Pons (tissue), 1 donor: ENCODE data around the gene CCDC88C.
"Not testable (repeated sequence)": the region's sequence is repeated elsewhere in the genome, so short reads cannot be mapped to it uniquely, and the experiment has no call there.

Experiments
- DNase-seq: peaks from one replicate; pipeline ENCODE4 v3.0.0-alpha.2; 2016; ENCODE audit warnings: low spot score

The CCDC88C gene

GRCh38 chr14:91243074-91243471 lies 174.5 kb downstream of the CCDC88C start:
- DNase-seq, result no peak

GRCh38 chr14:91242635-91243034 lies 175.0 kb downstream of the CCDC88C start:
- DNase-seq, result no peak

- DNase-seq, result peak; percentile 82
Measured at GRCh38 chr14:91241863-91242262, 175.8 kb downstream of the CCDC88C start.

GRCh38 chr14:91238661-91239060 lies 179.0 kb downstream of the CCDC88C start:
- no peak for DNase-seq

- DNase-seq, result no peak
Measured at GRCh38 chr14:91238085-91238484, 179.5 kb downstream of the CCDC88C start.

- DNase-seq, result no peak
Measured at GRCh38 chr14:91237219-91237618, 180.4 kb downstream of the CCDC88C start.

- DNase-seq, result no peak
Measured at GRCh38 chr14:91235841-91236240, 181.8 kb downstream of the CCDC88C start.

- DNase-seq, result no peak
Measured at GRCh38 chr14:91234791-91235114, 182.9 kb downstream of the CCDC88C start.

- no peak for DNase-seq
Measured at GRCh38 chr14:91233936-91234790, 183.5 kb downstream of the CCDC88C start.

- DNase-seq, result no peak
Measured at GRCh38 chr14:91232603-91233002, 185.0 kb downstream of the CCDC88C start.

- no peak for DNase-seq
Measured at GRCh38 chr14:91232052-91232451, 185.6 kb downstream of the CCDC88C start.

- DNase-seq, result no peak
Measured at GRCh38 chr14:91231446-91231845, 186.2 kb downstream of the CCDC88C start.

GRCh38 chr14:91230397-91231035 lies 187.1 kb downstream of the CCDC88C start:
- no peak for DNase-seq

- no peak for DNase-seq
Measured at GRCh38 chr14:91229743-91230200, 187.8 kb downstream of the CCDC88C start.

GRCh38 chr14:91229005-91229382 lies 188.6 kb downstream of the CCDC88C start:
- DNase-seq, result no peak

- DNase-seq, result no peak
Measured at GRCh38 chr14:91228112-91229004, 189.3 kb downstream of the CCDC88C start.

GRCh38 chr14:91227183-91227628 lies 190.4 kb downstream of the CCDC88C start:
- no peak for DNase-seq

GRCh38 chr14:91226360-91226759 lies 191.3 kb downstream of the CCDC88C start:
- not testable (repeated sequence) for DNase-seq

GRCh38 chr14:91225025-91225424 lies 192.6 kb downstream of the CCDC88C start:
- no peak for DNase-seq

- DNase-seq, result no peak
Measured at GRCh38 chr14:91223028-91223783, 194.4 kb downstream of the CCDC88C start.
